Stimulated activated CD4-positive, alpha-beta T cell treated with anti-CD3 and anti-CD28 coated beads, TNF-alpha, amount 100 ng/mL, for 4 hours (primary cell): ENCODE data around the gene REEP3.
"Not testable (repeated sequence)": the region's sequence is repeated elsewhere in the genome, so short reads cannot be mapped to it uniquely, and the experiment has no call there.

Source experiments
- DNase-seq, 3 experiments: peaks; one replicate each; pipeline ENCODE4 v3.0.0-alpha.2; 2020; ENCODE audit warnings: low read depth in 3 of 3

The REEP3 gene, protein sequence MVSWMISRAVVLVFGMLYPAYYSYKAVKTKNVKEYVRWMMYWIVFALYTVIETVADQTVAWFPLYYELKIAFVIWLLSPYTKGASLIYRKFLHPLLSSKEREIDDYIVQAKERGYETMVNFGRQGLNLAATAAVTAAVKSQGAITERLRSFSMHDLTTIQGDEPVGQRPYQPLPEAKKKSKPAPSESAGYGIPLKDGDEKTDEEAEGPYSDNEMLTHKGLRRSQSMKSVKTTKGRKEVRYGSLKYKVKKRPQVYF

DNA sequence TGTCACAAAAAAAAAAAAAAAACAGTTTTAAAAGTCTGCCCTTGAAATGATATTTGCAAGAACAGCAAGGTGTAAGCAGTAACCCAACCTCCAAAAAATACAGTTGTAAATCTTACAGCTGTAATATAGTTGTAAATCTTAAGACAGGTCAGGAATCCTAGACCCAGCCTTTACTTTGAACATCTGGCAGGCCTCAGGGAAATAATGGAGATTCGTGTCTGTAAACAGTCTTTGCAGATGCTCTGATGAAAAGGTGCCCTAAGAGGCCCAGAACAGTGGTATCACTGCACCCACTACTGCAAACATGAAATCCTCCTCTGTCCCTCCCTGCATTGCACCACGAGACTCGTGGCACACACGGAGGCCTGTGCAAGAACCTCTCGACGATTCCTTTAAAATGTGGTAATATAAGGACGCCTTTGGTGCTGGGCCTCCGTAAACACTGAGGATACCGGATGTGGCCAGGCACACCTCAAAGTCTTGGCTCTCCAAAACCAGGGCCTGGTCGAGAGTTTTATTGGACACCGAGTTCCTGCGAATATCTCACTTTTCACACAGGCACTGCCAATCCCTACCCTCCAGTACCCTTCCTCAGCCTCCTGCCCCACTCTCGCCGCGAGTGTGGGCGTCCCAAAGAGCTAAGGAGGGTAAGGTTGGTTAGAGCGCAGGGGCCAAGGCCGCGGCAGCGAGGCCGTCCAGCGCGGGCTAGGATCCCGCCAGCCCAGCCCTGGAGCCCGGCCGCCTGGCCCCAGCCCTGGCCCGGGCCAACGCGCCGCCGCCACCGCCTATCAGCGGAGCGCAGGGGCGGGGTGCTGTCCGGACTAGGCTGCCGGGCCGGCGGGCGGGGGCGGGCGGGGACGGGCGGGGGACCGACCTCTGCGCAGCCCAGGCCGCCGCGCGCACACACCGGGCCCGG is at the start of gene REEP3:
REEP3 (plus strand) TSS at position 902 of the 916 bp plus-strand sequence. CDS start 145 bp downstream, outside the sequence.
- DNase-seq: peak in 2 of 3 experiments; percentile 8 to 41

DNA sequence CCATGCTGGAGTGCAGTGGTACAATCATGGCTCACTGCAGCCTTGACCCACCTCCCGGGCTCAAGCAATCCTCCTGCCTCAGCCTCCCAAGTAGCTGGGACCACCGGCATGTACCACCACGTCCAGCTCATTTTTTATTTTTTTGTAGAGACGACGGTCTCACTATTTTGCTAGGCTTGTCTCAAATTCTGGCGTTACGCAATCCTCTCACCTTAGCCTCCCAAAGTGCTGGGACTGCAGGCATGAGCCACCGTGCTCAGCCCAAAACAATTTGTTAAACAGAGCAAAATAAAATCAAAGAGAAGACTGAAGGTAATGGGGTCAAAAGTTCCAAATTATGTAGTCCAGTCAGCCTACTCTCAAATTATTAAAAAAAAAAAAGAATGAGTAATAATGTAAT is 46.7 kb upstream of the REEP3 start:
- DNase-seq: no peak

DNA sequence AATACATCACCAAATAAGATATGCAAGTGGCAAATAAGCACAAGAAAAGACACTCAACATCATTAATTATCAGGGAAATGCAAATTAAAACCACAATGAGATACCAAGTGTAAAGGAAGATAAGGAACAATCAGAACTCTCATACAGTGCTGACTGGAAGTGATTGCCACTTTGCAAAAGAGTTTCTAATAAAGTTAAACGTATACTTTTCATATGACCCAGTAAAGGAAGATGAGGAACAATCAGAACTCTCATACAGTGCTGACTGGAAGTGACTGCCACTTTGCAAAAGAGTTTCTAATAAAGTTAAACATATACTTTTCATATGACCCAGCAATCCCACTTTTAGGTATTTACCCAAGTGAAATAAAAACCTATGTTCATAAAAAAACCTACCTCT is 43.3 kb upstream of the REEP3 start:
- no peak for DNase-seq

DNA sequence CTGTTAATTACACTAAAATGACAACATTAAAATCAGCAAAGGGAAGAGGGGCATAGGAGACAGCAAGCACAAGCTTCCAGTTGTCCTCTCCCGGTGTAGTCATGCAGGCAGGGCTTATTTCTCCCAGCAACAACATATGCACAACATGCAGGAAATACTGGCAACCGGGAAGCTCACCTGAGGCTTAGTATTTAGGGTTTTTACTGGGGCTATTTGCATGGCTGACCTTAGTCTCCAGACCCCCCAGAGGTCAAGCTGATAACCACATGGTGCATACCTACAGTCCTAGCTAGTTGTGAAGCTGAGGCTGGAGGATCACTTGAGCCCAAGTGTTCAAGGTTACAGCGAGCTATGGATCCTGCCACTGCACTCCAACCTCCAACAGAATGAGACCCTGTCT is 42.6 kb upstream of the REEP3 start:
- DNase-seq: no peak

DNA sequence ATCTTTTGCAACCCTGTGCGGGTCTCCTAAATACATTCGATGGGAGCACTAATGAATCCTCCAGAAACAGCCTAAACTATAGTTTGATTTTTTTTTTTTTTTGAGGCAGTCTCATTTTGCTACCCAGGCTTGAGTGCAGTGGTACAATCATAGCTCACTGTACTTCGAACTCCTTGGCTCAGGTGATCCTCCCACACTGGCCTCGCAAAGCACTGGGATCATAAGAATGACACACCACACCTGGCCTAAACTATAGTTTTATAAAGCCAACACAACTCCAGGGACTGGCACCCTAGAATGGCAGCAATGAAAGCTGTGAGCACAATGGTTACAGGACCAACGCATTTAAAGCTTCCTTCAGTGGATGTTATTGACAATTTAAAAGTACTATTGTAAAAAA is 41.0 kb upstream of the REEP3 start:
- no peak for DNase-seq

DNA sequence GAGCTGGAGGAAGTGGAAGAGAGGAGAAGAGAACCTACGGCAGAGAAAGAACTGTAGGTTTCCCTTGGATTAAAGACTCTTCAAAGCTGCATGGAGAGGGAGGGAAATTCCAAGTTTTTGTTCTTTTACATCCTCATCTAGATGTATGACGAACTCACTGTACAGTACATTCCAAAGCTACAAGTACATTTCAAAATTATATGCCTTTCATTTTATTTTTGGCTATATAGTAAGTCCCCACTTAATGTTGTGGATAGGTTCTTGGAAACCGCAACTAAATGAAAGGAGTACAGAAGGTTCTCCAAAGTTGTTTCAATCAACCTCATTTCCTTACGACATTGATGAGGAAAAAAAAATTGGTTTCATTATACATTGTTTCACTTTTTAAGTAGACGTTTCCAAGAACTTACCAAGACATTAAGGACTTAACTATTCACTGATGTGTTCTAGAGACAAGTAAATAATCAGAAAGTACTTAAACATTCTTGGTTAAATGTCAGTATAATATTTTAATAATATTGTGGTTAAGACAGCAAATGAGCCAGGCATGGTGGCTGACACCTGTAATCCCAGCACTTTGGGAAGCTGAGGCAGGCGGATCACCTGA is 39.3 kb upstream of the REEP3 start:
- no peak for DNase-seq

DNA sequence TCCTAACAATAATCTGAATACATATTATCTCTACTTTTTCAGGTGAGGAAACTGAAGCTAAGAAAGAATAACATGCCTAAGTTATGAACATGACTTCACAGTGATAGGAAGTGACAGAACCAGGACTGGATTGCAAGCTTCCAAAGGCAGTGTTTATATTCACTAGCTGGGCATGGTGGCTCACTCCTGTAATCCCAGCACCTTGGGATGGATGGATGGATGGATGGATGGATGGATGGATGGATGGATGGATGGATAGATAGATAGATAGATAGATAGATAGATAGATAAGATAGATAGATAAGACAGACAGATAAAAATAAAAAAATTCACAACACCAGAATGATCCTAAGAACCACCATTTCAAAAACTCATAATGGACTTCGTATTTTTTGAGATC is 37.2 kb upstream of the REEP3 start:
- no peak for DNase-seq

DNA sequence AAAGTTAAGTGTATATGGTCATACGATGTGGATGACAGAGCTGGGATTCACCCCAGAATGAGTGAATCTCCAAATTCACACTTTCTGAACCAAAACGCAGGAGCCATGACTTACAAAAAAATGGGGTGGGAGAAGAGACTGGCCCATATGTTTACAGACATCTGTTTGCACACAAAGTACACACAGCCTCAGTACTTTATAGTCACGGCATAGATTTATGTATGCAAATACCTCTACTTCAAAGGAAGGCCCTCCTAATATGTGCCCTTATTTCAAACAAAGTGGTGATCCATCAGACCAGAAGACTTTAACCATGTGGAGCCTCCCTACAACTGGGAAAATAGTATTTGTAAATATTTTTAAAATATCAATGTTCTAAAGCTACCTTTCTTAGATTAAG is 33.2 kb upstream of the REEP3 start:
- no peak for DNase-seq

DNA sequence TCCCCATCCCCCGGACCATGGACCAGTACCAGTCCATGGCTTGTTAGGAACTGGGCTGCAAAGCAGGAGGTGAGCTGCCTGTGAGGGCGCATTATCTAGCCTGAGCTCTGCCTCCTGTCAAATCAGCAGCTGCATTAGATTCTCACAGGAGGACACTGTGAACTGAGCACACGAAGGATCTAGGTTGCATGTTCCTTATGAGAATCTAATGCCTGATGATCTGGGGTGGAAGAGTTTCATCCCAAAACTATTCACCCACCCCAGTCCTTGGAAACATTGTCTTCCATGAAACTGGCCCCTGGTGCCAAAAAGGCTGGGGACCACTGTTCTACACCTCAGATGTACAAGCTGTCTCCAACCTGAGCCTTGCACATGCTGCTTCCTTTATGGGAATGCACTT is 31.4 kb upstream of the REEP3 start:
- no peak for DNase-seq

DNA sequence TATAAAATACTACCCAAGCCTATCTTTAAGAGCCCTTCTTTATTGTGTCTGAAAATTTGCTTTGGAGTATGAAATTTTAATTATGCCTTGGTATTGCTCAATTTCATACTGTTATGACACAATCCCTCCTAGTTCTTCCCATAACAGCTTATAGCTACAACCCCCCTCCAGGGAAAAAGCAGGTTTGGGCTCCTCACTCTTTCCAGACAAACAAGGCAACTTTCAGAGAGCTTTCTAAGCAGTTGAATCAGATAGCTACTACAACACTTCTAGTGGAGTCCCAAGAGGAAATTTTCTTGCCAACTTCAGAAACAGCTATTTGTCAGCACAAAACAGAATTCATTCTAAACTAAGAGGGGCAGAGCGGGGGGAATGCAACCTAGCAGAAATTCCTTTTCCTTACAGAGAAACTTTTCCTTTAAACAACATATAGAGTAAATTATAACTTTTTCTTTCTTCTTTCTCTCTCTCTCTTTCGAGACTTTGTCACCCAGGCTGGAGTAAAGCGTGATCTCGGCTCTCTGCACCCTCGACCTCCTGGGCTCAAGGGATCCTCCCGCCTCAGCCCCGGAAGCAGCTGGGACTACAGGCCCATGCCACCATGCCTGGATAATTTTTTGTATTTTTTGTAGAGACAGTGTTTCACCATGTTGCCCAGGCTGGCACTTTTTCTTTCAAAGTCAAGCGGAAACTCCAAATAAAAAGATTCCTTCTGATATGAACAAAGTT is 29.4 kb upstream of the REEP3 start:
- no peak for DNase-seq

DNA sequence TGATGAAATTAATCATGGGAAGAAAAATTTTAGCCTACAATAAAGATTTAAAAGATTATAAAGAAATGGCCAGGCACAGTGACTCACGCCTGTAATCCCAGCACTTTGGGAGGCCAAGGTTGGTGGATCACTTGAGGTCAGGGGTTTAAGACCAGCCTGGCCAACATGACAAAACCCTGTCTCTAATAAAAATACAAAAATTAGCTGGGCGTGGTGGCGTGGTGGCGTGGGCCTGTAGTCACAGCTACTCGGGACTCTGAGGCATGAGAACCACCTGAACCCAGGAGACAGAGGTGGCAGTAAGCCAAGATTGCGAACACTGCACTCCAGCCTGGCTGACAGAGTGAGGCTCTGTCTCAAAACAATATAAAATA is 28.9 kb upstream of the REEP3 start:
- DNase-seq: not testable (repeated sequence)

DNA sequence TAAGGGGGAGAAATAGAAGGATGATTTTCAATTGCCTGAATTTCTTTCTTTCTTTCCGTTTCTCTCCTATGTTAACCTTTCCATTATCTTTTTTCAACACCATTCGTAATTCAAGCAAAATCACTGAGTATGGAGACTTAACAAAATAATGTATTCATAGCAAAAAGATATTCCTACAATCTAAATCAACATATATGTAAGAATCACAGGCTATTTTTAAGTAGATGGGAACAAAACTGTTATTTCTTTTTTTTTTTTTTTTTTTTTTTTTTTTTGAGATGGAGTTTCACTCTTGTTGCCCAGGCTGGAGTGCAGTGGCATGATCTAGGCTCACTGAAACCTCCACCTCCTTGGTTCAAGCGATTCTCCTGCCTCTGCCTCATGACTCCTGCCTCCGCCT is 28.2 kb upstream of the REEP3 start:
- DNase-seq: no peak

DNA sequence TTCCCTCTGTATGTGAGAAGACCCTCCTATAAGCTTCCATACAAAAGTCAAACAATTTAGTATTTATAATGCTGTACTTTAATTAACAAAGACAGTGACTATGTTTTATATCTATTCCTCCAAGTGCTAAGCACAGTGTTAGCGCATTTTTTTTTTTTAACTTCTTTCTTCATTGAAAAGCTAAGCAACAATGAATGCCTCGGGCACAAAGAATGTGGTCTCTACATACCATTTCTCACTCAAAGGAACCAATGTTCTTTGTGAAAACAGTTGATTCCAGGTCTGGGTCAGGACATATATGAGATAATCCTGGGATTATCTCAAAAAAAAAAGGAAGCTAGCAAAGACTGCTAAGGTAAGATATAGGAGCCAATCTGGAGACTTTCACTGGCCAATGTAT is 26.2 kb upstream of the REEP3 start:
- DNase-seq: no peak

DNA sequence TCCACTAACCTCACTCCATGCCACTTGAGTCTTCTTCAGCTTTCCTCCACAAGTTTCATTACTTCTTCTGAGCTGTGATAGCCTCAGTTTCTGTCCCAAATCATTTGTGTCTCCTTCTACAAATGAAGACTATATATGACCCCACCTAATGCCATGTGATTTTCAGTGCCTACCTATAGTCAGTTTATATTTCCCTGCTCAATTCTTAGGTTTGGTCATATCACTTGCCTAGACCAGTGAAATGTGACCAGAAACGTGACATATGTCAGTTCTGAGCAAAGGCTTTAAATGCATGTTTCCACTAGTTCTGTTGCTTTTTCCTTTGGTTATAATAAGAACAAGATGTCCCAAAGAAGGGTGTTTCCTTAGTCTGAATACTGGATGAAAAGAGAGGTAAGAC is 24.6 kb upstream of the REEP3 start:
- no peak for DNase-seq

DNA sequence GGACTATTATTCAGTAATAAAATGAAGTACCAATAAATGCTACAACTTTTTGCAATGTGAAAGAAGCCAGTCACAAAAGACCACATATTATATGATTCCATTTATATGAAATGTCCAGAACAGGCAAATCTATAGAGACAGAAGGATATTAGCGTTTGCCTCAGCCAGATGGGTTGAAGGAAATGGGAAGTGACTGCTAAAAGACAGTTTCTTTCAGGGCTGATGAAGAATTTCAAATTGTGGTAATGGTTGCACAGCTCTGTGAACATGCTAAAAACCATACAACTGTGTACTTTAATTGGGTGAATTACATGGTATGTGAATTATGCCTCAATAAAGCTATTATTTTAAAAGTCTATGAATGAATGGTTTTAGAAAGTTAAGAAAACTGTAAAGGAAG is 23.9 kb upstream of the REEP3 start:
- DNase-seq: no peak

DNA sequence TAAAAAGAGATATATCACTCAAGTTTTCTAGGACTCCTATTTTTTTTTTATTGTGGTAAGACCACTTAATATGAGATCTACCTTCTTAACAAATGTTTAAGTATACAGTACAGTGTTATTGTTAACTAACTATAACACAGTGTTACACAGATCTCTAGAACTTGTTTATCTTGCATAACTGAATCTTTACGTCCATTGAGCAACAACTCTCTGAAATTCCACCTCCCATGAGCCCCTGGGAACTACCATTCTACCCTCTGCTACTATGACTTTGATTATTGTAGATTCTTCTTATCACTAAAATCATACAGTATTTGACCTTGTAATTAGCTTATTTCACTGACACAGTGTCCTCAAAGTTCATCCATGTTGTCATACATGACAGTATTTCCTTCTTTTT is 22.5 kb upstream of the REEP3 start:
- no peak for DNase-seq

DNA sequence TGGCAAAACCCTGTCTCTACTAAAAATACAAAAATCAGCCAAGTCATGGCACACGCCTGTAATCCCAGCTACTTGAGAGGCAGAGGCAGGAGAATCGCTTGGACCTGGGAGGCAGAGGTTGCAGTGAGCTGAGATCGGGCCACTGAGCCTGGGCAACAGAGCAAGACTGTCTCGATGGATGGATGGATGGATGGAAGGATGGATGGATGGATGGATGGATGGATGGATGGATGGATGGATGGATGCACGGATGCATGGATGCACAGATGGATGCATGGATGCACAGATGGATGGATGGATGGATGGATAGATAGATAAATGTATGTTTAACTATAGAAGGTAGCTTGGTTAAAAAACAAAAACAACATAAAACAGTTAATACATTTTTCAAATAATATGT is 20.6 kb upstream of the REEP3 start:
- not testable (repeated sequence) for DNase-seq

DNA sequence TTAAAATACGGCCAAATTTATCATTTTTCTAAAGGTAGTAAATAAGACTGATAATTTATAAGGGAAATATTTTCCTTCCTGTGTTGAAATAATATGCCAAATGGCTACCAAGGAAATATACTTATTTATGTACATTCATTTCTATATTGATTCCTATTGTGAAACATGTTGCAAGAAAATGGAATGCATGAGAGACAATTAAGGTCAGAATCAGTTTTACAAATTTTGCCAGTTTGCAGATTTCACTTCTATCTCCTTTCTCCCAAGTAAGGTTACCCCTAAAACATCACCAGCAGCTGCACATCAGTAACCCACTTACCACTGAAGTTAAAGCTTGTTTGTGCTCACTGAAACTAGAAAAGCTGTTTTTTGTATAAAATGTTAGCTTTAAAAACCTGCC is 19.2 kb upstream of the REEP3 start:
- DNase-seq: no peak

DNA sequence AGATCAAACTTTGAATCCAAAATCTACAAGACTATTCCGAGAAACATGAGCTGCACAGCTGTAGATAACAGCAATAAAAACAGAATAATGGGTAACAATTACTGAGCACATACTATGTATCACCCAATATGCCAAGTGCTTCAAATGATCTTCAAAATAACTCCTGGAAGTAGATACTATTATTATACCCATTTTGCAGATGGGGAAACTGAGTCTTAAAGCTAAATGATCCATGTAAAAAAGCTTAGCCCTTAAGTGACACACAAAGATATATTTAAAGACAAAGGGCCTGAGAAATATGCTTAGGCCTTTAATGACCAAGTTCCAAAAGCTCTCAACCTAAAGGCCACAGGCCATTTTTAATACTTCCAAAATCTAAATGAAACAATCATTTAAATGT is 18.4 kb upstream of the REEP3 start:
- DNase-seq: no peak

DNA sequence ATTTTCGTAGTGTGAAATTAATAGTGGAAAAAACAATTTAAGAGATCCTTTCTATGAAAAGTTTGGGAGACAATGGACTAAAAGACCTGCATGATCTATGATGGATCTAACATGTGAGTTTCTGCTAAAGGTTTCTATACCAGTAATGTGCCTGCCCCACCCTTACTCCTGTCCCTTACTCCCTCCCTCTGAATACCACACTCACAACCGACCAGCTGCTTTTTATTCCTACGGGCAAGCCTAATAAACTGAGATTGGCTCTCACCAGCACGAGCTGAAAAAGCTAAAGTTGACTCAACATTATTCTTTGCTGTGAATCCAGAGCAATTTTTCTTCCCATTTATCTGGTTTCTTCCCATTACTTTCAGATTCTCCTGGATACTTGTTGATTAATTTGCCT is 17.8 kb upstream of the REEP3 start:
- DNase-seq: no peak

DNA sequence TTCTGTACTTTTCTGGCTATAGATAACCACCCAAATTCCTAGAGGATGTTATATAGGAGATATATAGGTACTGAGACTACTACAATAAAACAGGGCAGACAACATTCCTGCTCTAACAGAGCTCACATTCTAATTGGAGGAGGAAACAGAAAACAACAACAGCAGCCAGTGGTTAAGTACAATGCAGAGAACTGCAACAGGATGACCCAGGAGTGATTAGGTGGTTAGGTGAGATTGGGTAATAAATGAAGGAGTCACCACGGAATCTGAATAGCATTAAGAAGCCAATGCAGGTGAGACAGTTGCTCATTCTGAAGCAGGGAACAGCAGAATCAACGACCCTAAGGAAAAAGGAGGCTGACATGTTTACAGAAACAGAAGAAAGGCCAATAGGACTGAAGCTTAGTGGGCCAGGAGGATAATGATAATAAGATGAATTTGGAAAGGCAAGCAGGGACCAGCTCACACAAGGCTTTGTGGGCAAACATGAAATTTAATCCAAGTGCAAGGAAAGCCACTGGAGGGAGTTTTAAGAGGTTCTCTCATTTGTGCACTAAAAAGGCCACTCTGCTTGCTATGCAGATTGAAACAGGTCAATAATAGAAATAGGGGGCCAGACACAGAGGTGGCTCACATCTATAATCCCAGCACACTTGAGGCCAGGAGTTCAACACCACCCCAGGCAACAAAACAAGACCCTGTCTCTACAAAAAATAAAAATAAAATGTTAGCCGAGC is 16.9 kb upstream of the REEP3 start:
- no peak for DNase-seq

DNA sequence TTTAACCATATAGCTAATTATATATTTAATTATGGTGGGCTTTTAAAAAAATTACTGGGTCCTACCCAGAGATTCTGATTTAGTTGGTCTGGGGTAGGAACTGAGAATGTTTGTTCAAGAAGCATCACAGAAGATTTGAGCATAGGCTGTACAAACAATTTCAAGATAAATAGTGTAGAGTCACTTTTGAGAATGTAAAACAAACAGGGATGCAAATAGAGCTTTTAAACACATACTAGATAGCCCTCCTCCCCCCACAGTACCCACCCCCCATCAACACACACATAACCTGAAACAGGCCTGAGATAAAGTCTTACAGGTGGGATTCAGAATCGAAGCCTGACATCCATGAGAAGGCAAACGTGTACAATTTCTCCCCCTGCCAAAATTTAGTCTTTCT is 15.6 kb upstream of the REEP3 start:
- no peak for DNase-seq
